Skin of body (tissue), 2 donors: Measurements from ENCODE around the gene CNTN5. TPM values are rescaled to one million over a fixed set of nuclear protein-coding genes. Genes with fewer than 3 reads are reported as not detected.

Source experiments
- DNase-seq: peaks from one replicate; lab custom pipeline; 2025; lab: John Stamatoyannopoulos, UW
- total RNA-seq: library from RNA; depleted of rRNA; stranded (reverse); fragments of >200 nt; gene quantifications from one replicate; pipeline ENCODE4 v1.2.3, GENCODE V29; 2014

Gene CNTN5
- total RNA-seq, 1 donor from 2014 or later: 3.4 TPM

- DNase-seq: no peak
Measured at GRCh38 chr11:99162819-99163218, 142.1 kb downstream of the CNTN5 start.

- DNase-seq: no peak
Measured at GRCh38 chr11:99170591-99170990, 149.8 kb downstream of the CNTN5 start.

GRCh38 chr11:99171330-99171729 lies 150.6 kb downstream of the CNTN5 start:
- no peak for DNase-seq

- DNase-seq: no peak
Measured at GRCh38 chr11:99176430-99176829, 155.7 kb downstream of the CNTN5 start.

GRCh38 chr11:99177446-99177845 lies 156.7 kb downstream of the CNTN5 start:
- no peak for DNase-seq

- no peak for DNase-seq
Measured at GRCh38 chr11:99184146-99184545, 163.4 kb downstream of the CNTN5 start.

GRCh38 chr11:99188221-99188620 lies 167.5 kb downstream of the CNTN5 start:
- DNase-seq: no peak

GRCh38 chr11:99192716-99193115 lies 172.0 kb downstream of the CNTN5 start:
- DNase-seq: no peak

GRCh38 chr11:99197477-99197876 lies 176.7 kb downstream of the CNTN5 start:
- DNase-seq: no peak

GRCh38 chr11:99198215-99198614 lies 177.5 kb downstream of the CNTN5 start:
- no peak for DNase-seq

GRCh38 chr11:99199341-99199740 lies 178.6 kb downstream of the CNTN5 start:
- no peak for DNase-seq

- DNase-seq: no peak
Measured at GRCh38 chr11:99200720-99201119, 180.0 kb downstream of the CNTN5 start.

- DNase-seq: no peak
Measured at GRCh38 chr11:99208813-99209212, 188.1 kb downstream of the CNTN5 start.

GRCh38 chr11:99229544-99229943 lies 208.8 kb downstream of the CNTN5 start:
- no peak for DNase-seq

GRCh38 chr11:99234534-99234933 lies 213.8 kb downstream of the CNTN5 start:
- DNase-seq: no peak

GRCh38 chr11:99238401-99238800 lies 217.7 kb downstream of the CNTN5 start:
- DNase-seq: no peak

GRCh38 chr11:99240192-99241030 lies 219.7 kb downstream of the CNTN5 start:
- DNase-seq: no peak

GRCh38 chr11:99241066-99241465 lies 220.3 kb downstream of the CNTN5 start:
- no peak for DNase-seq

GRCh38 chr11:99244613-99245012 lies 223.9 kb downstream of the CNTN5 start:
- no peak for DNase-seq

GRCh38 chr11:99246199-99246598 lies 225.4 kb downstream of the CNTN5 start:
- no peak for DNase-seq

- DNase-seq: no peak
Measured at GRCh38 chr11:99256614-99257013, 235.9 kb downstream of the CNTN5 start.

GRCh38 chr11:99257131-99257530 lies 236.4 kb downstream of the CNTN5 start:
- no peak for DNase-seq

- DNase-seq: no peak
Measured at GRCh38 chr11:99260696-99261095, 239.9 kb downstream of the CNTN5 start.
